Tongue (tissue), 2 donors: ENCODE results near the gene TNFRSF18. TPM values are rescaled to one million over a fixed set of nuclear protein-coding genes. Genes with fewer than 3 reads are reported as not detected.

Source experiments
- DNase-seq: peaks from one replicate; pipeline ENCODE4 v3.0.0-alpha.2; 2015
- total RNA-seq: library from RNA; depleted of rRNA; stranded (reverse); fragments of >200 nt; gene quantifications from one replicate; pipeline ENCODE4 v1.2.3, GENCODE V29; 2014

The TNFRSF18 gene
- total RNA-seq, 1 donor from 2014 or later, result 3.0 TPM

DNA sequence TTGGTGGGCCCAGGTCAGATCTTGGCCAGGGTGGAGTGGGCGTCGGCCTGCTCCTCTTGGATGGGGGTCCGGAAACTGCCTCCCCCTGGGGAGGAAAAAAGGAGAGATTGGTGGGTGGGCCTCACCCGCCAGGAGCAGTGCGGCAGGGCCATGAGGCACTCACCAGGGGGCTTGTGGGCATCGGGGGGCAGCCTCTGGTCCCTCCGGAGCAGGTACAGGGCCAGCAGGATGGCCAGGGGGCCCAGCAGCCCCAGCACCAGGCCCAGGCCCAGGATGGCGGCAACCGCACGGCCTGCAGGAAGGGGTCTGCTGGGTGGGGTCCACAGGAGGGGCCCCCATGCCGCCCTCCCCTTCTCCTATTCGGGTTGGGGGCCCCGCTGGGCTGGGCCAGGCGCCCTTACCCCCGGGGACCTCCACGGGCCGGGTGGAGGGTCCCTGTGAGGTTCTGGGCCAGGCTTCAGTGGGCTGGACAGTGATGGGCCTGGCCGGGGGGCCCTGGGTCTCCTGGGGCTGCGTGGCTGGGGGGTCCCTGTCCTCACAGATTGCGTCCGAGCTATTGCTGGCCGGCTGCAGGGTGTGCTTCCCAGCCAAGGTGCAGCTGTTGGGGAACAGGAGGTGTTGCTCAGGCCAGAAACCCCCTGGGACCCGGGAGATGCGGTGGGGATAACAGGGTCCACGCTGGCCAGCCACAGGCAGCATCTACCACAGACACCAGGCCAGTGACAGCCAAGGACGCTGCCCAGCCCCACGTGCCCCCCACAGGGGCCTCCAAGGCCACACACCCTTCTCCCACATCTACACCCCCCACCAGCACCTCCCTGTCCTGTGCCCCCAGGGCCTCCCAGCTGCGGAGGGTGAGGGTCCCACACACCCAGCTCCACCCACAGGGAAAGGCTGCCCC is 5.4 kb upstream of the TNFRSF18 start:
- DNase-seq, result no peak

- DNase-seq, result no peak
Measured at GRCh38 chr1:1210726-1211540, 4.5 kb upstream of the TNFRSF18 start.

- DNase-seq, result no peak
Measured at GRCh38 chr1:1208713-1209433, 2.5 kb upstream of the TNFRSF18 start.

GRCh38 chr1:1207571-1207892 is 1.1 kb upstream of the TNFRSF18 start:
- DNase-seq, result no peak

GRCh38 chr1:1206966-1207531 is 657 bp upstream of the TNFRSF18 start:
- DNase-seq, result no peak

- no peak for DNase-seq
Measured at GRCh38 chr1:1205769-1206375, 520 bp downstream of the TNFRSF18 start.

DNA sequence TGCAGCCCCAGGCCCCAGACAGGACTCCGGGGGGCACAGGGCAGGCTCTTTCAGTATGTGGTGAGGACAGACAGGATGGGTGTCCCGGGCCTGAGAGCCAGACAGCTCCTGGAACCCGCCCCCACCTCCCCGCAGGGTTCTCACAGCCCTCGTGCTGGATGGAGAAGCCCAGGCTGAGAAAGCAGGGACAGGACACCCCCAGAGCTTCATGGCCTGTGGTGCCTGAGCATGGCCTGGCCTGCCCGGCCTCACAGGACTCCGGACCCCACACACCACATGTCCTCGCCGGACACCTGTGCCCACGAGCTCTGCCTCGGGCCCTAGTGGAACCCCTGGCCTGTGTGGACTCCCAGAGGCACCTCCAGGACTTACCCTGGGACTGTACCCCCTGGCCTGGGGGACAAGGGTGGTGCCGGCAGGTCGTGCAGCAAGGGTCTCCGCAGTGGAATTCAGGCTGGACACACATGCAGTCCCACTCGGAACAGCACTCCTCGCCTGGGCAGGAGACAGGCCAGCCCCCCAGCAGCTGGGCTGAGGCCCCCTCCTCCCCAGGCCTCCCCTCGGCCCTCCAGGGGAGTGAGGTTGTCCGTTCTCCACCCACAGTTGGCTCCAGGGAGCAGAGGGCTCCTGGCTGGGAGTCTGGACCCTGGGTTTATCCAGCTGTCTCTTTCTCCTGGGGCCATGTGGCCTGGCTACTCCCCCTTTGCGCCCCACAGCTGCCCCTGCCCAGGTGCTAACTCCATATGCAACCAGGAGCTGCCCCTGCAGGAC is 1.2 kb downstream of the TNFRSF18 start:
- DNase-seq, result no peak

DNA sequence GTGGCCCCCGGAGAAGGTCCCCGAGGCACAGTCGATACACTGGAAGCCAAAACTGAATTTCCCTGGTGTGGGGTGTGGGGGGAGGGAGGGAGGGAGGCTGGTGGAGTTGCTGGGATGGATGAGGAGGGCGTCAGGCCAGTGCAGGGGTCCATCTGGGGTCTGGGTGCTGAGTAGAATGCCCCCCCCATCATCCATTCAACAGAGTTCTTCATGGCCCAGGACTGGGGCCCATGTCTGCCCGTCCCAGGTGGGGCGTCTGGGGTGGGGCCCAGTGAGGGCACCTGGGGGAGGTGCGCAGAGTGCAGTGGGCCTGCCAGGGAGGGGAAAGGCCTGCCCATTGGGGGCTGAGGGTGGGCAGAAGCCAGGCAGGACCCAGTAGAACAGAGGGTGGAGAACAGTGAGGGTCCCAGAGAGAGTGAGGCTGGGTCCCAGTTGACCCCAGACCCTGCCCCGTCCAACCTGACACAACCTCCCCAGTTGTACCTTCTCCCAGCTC is 1.9 kb downstream of the TNFRSF18 start:
- no peak for DNase-seq

GRCh38 chr1:1203561-1204424 is 2.6 kb downstream of the TNFRSF18 start:
- no peak for DNase-seq

DNA sequence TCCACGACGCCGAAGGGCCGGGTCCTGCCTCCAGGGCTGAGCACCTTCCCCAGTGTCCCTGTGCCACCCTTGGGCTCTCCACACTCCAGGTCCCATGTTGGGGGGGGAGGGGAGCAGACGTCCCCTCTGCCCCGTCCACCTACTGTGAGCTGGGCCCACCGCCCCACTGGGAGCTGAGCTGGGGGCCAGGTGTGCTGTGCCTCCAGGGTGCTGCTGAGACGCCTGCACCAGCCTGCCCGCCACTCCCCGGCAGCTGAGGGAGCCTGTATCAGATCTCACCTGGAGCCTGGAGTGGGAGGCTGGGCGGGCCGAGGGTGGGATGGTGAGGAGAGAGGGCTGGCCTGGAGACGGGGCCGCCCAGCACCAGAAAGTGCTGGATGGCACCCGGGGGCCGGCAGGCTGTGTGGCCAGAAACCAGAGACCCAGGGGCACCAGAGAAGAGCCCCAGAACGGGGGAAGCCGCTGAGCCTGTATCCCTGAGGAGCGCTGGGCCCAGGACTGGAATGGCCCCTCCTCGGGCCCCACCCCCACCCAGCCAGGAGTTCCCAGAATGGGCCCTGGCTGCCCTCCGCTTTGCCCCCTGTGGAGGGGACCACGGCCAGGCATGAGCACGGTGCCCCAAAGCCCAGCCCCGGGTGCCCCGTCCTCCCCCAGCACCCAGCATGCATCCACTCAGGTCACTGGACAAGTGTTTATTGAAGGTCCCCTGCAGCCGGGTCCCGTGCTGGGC is 3.4 kb downstream of the TNFRSF18 start:
- DNase-seq, result peak; percentile 33

GRCh38 chr1:1200876-1201810 is 5.2 kb downstream of the TNFRSF18 start:
- DNase-seq, result peak; percentile 67

DNA sequence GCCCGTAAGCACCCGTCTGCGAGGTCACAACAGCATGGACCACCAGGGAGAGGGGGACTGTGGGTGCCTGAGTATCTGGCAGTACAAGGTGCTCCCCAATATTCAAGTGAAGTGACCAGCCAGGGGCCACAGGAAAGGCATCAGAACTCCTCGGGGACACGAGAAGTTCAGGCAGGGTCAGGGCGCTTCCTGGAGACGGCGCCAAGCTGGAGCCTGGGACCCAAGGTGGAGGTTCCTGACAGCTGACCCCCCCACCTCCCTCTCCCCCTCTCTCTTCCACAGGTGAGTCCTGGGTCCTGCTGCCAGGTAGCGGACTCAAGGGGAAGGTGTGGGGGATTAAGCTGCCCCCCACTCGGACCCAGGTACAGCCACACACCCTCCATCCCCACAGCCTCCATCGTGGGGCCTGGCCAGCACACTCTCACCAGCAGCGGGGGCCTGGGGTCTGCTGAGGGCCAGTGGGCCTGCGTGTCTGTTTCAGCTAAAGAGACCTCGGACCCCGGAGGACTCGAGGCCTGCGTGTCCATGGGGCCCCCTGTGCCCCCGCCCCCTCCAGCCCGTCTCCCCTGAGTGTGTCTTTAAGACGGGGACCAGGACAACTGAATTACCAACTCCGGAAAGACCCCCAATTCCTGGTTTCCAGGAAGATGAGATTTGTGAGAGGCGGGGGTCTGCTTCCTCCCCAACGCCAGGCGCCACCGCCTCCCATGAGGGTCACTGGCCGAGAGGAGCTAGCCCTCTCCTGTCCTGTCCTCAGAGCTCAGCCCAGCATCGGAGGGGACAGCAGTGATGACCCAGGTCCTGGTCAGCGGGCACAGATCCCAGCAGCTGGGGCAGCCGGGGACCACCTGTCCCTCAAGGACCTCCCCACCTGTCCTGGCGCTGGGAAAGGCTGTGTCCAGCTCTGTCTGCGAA is 6.2 kb downstream of the TNFRSF18 start:
- no peak for DNase-seq

DNA sequence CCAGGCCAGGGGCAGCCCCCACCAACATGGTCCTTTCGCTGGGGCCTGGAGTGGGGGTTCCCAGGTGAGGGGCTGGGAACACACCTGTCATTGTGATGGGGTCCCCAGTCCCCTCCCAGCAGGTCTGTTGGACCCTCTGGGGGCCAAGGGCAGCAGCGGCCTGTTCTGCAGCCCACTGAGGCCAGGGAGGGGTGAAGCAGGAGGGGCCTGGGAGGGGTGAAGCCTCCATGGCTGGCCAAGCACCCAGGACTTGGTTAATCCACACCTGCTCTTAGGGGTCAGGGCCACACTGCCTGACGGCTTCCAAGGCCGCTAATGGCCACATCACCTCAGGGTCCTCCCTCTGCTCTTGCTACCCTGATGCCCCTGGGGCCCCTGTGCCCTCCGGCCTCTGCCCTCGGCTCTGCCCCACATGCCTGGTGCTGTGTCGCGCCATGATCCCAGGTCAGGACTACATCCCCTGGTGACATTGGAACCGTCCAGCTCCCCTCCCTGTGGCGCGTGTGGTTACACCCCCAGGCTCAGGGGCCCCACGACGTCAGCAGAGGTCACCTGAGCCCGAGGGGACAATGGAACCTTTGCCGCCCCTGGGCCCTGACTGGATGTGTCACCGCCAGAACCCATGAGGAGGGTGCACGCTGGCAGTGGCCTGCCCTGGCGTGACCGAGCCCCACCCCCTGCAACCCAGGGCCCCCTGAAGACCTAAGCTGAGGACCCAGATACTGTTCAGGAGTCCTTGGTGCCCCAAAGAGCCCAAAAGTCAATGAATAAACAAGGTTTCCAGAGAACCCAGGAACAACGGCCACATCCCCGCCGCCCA is 7.0 kb downstream of the TNFRSF18 start:
- DNase-seq, result no peak

GRCh38 chr1:1198423-1199140 is 7.8 kb downstream of the TNFRSF18 start:
- no peak for DNase-seq
